Mesenchymal stem cell (in vitro differentiated cells and primary cell): ENCODE measurements around the gene MAP7.

Experiments used
- DNase-seq: peaks from one replicate; pipeline ENCODE4 v3.0.0-alpha.2; 2013
- H2AFZ ChIP-seq: one replicate; pipeline ENCODE4 v1.6.1; 2013; ENCODE audit warnings: low read depth, mild to moderate bottlenecking, control low read depth, inconsistent platforms, low read length, moderate library complexity
- H2AK5ac ChIP-seq: 2 replicates; pipeline ENCODE4 v1.6.1; 2013; ENCODE audit warnings: low read length, moderate library complexity, mild to moderate bottlenecking, inconsistent platforms; ENCODE audit not compliant: severe bottlenecking
- H2BK120ac ChIP-seq: one replicate; pipeline ENCODE4 v1.6.1; 2013; ENCODE audit warnings: low read depth, mild to moderate bottlenecking, inconsistent platforms, low read length, moderate library complexity
- H2BK12ac ChIP-seq, 2 experiments: one replicate each; pipeline ENCODE4 v1.6.1; 2013; ENCODE audit warnings: inconsistent platforms in 2 of 2, low read length in 2 of 2, mild to moderate bottlenecking in 2 of 2, moderate library complexity in 2 of 2, control low read depth in 1 of 2
- H2BK15ac ChIP-seq: one replicate; pipeline ENCODE4 v1.6.1; 2013; ENCODE audit warnings: mild to moderate bottlenecking, low read depth, inconsistent platforms; ENCODE audit not compliant: poor library complexity, severe bottlenecking
- H2BK5ac ChIP-seq: 2 replicates; pipeline ENCODE4 v1.6.1; 2013; ENCODE audit warnings: low read depth, mild to moderate bottlenecking, low read length, control low read depth, inconsistent platforms; ENCODE audit not compliant: poor library complexity, severe bottlenecking
- H3K14ac ChIP-seq, 2 experiments: one replicate each; pipeline ENCODE4 v1.6.1; 2013; ENCODE audit warnings: inconsistent platforms in 2 of 2, low read length in 2 of 2, control low read depth in 1 of 2, mild to moderate bottlenecking in 1 of 2, moderate library complexity in 1 of 2
- H3K18ac ChIP-seq, 2 experiments: one replicate each; pipeline ENCODE4 v1.6.1; 2013; ENCODE audit warnings: inconsistent platforms in 2 of 2, low read length in 2 of 2, control low read depth in 1 of 2, low read depth in 1 of 2, mild to moderate bottlenecking in 1 of 2
- H3K23ac ChIP-seq, 2 experiments: one replicate each; pipeline ENCODE4 v1.6.1; 2013; ENCODE audit warnings: inconsistent platforms in 2 of 2, low read length in 2 of 2, mild to moderate bottlenecking in 2 of 2, moderate library complexity in 2 of 2, control low read depth in 1 of 2
- H3K27ac ChIP-seq: 2 replicates; pipeline ENCODE4 v1.5.1; 2013; ENCODE audit warnings: mild to moderate bottlenecking, moderate library complexity, low read length, control low read depth, inconsistent platforms; ENCODE audit not compliant: poor library complexity, severe bottlenecking
- H3K27me3 ChIP-seq, 2 experiments: 2 replicates each; pipeline versions ENCODE4 v1.6.1 to v1.7.0; 2013; ENCODE audit warnings: low read length in 2 of 2, mild to moderate bottlenecking in 2 of 2, moderate library complexity in 2 of 2, control low read depth in 1 of 2, inconsistent platforms in 1 of 2; ENCODE audit not compliant: control insufficient read depth in 1 of 2, insufficient read depth in 1 of 2
- H3K36me3 ChIP-seq, 2 experiments: 2 replicates each; pipeline versions ENCODE4 v1.6.1 to v1.7.0; 2013; ENCODE audit warnings: low read length in 2 of 2, control low read depth in 1 of 2, inconsistent platforms in 1 of 2, low read depth in 1 of 2, mild to moderate bottlenecking in 1 of 2; ENCODE audit not compliant: insufficient read depth in 2 of 2, control insufficient read depth in 1 of 2
- H3K4ac ChIP-seq, 2 experiments: one replicate each; pipeline ENCODE4 v1.6.1; 2013; ENCODE audit warnings: inconsistent platforms in 2 of 2, low read length in 2 of 2, mild to moderate bottlenecking in 2 of 2, moderate library complexity in 2 of 2, control low read depth in 1 of 2, low read depth in 1 of 2
- H3K4me1 ChIP-seq: 2 replicates; pipeline ENCODE4 v1.6.1; 2013; ENCODE audit warnings: low read depth, low read length, control low read depth; ENCODE audit not compliant: control insufficient read depth, insufficient read depth
- H3K4me2 ChIP-seq: 2 replicates; pipeline ENCODE4 v1.6.1; 2013; ENCODE audit warnings: low read length, mild to moderate bottlenecking, inconsistent platforms; ENCODE audit not compliant: poor library complexity, severe bottlenecking
- H3K4me3 ChIP-seq, 2 experiments: 2 replicates each; pipeline versions ENCODE4 v1.5.1 to v1.7.0; 2013; ENCODE audit warnings: low read length in 2 of 2, mild to moderate bottlenecking in 2 of 2, control low read depth in 1 of 2, low read depth in 1 of 2; ENCODE audit not compliant: insufficient read depth in 1 of 2
- H3K79me1 ChIP-seq: replicated peaks from 2 replicates; pipeline ENCODE4 v1.6.1; 2013; ENCODE audit warnings: mild to moderate bottlenecking, control low read depth, low read length, inconsistent platforms; ENCODE audit not compliant: poor library complexity, severe bottlenecking
- H3K9ac ChIP-seq: 2 replicates; pipeline ENCODE4 v1.7.0; 2013; ENCODE audit warnings: mild to moderate bottlenecking, low read length, moderate library complexity
- H3K9me3 ChIP-seq: 2 replicates; pipeline ENCODE4 v1.7.0; 2013; ENCODE audit warnings: mild to moderate bottlenecking, low read length; ENCODE audit not compliant: control insufficient read depth
- H4K8ac ChIP-seq: one replicate; pipeline ENCODE4 v1.6.1; 2013; ENCODE audit warnings: inconsistent platforms, mild to moderate bottlenecking, low read length, moderate library complexity
- H4K91ac ChIP-seq: one replicate; pipeline ENCODE4 v1.6.1; 2013; ENCODE audit warnings: mild to moderate bottlenecking, low read length, inconsistent platforms
- WGBS: methylation state at CpG from one replicate; pipeline ENCODE4 v1.1.7; 2013; ENCODE audit warnings: mixed read lengths; 5-methylcytosine and 5-hydroxymethylcytosine counted together

The MAP7 gene

DNA sequence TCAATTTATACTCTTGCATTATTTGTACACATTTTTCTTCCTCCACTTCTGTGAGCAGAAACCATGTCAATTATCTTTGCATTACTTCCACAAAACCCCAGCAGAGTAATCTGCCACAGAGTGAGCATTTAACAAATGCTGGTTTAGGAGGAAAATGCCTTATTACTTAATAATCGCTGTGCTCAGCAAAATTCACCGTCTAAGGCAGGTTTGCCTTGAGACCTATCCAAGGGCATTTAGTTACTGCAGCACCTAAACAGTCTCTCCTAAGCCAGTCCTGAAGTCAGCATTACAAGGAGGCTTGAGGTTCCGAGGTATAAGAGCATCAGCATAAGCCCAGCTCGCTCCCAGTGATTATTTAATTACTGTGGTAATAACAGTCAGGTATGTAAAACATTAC, 28.3 kb downstream of the MAP7 start:
- Histone ChIP-seq H3K79me1 (no peaks in the 10 kb centered on the region), H3K36me3 (no peaks in the 10 kb centered on the region), H2BK5ac (no peak overlapping the region), H4K8ac (no peak overlapping the region), H2BK12ac (no peak overlapping the region), H3K4me3 (no peak overlapping the region), H3K23ac (no peak overlapping the region), H3K14ac (no peak overlapping the region), H3K4me2 (no peak overlapping the region), H3K4ac (no peak overlapping the region), H3K9me3 (no peaks in the 10 kb centered on the region), H2AFZ (no peak overlapping the region), H2BK15ac (no peak overlapping the region), H2AK5ac (no peak overlapping the region), H3K9ac (no peak overlapping the region), H2BK120ac (no peak overlapping the region), H3K27me3 (peaks cover 2 to 8% of the 10 kb centered on the region in 2 experiments), H3K27ac (no peak overlapping the region), H3K18ac (no peak overlapping the region), H3K4me1 (peaks cover 5% of the 10 kb centered on the region), H4K91ac (no peak overlapping the region)
- 76% methylated on average over 3 of the region's 4 CpGs for WGBS
- no peak for DNase-seq

DNA sequence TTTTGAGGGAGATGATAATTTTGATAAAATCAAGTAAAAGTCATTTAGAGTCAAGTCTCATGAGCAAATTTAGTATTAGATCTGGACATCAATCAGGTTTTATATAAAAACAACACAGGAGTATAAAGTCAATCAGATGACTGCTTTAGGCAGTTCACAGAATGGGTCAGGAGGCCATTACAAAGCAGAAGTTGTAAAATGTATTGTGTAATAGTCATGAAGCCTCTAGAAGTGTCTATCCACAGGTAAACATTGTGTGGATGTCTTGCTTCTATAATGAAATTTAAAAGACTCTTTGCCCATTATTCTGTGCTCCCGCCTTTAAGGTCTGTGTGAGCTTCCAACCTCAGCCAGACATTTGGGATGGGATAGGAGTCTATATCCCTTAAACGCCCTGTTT, 28.8 kb downstream of the MAP7 start:
- Histone ChIP-seq H2BK15ac (no peak overlapping the region), H3K14ac (no peak overlapping the region), H3K27me3 (peaks cover 2 to 8% of the 10 kb centered on the region in 2 experiments), H3K27ac (no peak overlapping the region), H3K4me2 (no peak overlapping the region), H3K36me3 (no peaks in the 10 kb centered on the region), H3K18ac (no peak overlapping the region), H3K9ac (no peak overlapping the region), H2AFZ (no peak overlapping the region), H3K9me3 (no peaks in the 10 kb centered on the region), H2AK5ac (no peak overlapping the region), H2BK120ac (no peak overlapping the region), H3K4me1 (peaks cover 5% of the 10 kb centered on the region), H3K4ac (no peak overlapping the region), H2BK5ac (no peak overlapping the region), H3K79me1 (no peaks in the 10 kb centered on the region), H2BK12ac (no peak overlapping the region), H3K23ac (no peak overlapping the region), H4K8ac (no peak overlapping the region), H3K4me3 (no peak overlapping the region), H4K91ac (no peak overlapping the region)
- WGBS = 71% methylated on average over 2 of the region's 2 CpGs
- no peak for DNase-seq

- Histone ChIP-seq H3K79me1 (no peaks in the 10 kb centered on the region), H4K91ac (no peak overlapping the region), H3K36me3 (no peaks in the 10 kb centered on the region), H2BK120ac (no peak overlapping the region), H3K27ac (no peak overlapping the region), H3K4me1 (no peaks in the 10 kb centered on the region), H3K4me2 (no peak overlapping the region), H3K9ac (no peak overlapping the region), H3K27me3 (peaks cover 0 to 8% of the 10 kb centered on the region in 2 experiments), H2BK15ac (no peak overlapping the region), H2BK12ac (no peak overlapping the region), H3K14ac (no peak overlapping the region), H3K9me3 (no peaks in the 10 kb centered on the region), H2BK5ac (no peak overlapping the region), H2AK5ac (no peak overlapping the region), H3K4me3 (no peak overlapping the region), H3K23ac (no peak overlapping the region), H4K8ac (no peak overlapping the region), H3K18ac (no peak overlapping the region), H3K4ac (no peak overlapping the region), H2AFZ (no peak overlapping the region)
- DNase-seq = no peak
- WGBS = 96% methylated on average over 3 of the region's 3 CpGs
Measured at GRCh38 chr6:136520517-136520916, 29.7 kb downstream of the MAP7 start.

DNA sequence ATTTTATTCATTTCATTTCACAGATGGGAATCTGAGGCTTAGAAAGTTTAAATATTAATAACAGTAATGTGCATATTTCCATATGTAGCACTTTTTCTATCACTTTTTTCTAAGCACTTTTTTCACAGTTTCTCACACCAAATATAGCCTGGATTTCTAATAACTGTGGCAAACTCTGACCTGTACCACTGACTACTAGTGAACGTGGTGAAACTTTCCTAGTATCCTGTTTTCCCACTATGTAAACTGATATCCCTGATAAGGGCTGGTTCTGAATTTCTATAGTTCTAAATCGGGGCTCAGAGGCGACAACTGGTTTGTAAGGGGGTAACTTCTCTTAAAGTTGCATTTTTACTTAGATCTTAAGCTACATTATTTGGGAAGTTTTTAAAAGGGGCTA, 32.6 kb downstream of the MAP7 start:
- Histone ChIP-seq H2BK120ac (no peak overlapping the region), H3K9ac (no peak overlapping the region), H3K4me2 (no peak overlapping the region), H3K4ac (no peak overlapping the region), H2AFZ (no peak overlapping the region), H4K8ac (no peak overlapping the region), H3K14ac (no peak overlapping the region), H3K4me3 (no peak overlapping the region), H2BK15ac (no peak overlapping the region), H3K79me1 (no peaks in the 10 kb centered on the region), H3K27me3 (peaks cover 0 to 8% of the 10 kb centered on the region in 2 experiments), H2AK5ac (no peak overlapping the region), H3K23ac (no peak overlapping the region), H2BK5ac (no peak overlapping the region), H3K27ac (no peak overlapping the region), H4K91ac (no peak overlapping the region), H3K36me3 (no peaks in the 10 kb centered on the region), H2BK12ac (no peak overlapping the region), H3K18ac (no peak overlapping the region), H3K9me3 (no peaks in the 10 kb centered on the region), H3K4me1 (no peaks in the 10 kb centered on the region)
- 50% methylated on average over 1 of the region's 3 CpGs for WGBS
- DNase-seq = no peak
